Karpas-422 (cell line): ENCODE measurements around the gene PITPNC1. TPM values are rescaled to one million over a fixed set of nuclear protein-coding genes. Genes with fewer than 3 reads are reported as not detected.
"Not testable (repeated sequence)": the region's sequence is repeated elsewhere in the genome, so short reads cannot be mapped to it uniquely, and the experiment has no call there.

ENCODE experiments used
- DNase-seq: peaks from one replicate; pipeline ENCODE4 v3.0.0-alpha.2; 2015
- H2AFZ ChIP-seq: fragments of 200-600 bp; sonication (generic); 2 replicates; pipeline ENCODE4 v1.6.1; 2014; ENCODE audit warnings: antibody characterized with exemption, low read length, mixed read lengths
- H3K27ac ChIP-seq: fragments of 200-600 bp; sonication (generic); 2 replicates; pipeline ENCODE4 v1.5.1; 2014; ENCODE audit warnings: mild to moderate bottlenecking, low read length, moderate library complexity
- H3K27me3 ChIP-seq: fragments of 200-600 bp; sonication (generic); 2 replicates; pipeline ENCODE4 v1.6.1; 2014; ENCODE audit warnings: low read length, mixed read lengths
- H3K36me3 ChIP-seq: fragments of 200-600 bp; sonication (generic); 2 replicates; pipeline ENCODE4 v1.6.1; 2014; ENCODE audit warnings: low read length, mixed read lengths; ENCODE audit not compliant: insufficient read depth
- H3K4me1 ChIP-seq: fragments of 200-600 bp; sonication (generic); 2 replicates; pipeline ENCODE4 v1.6.1; 2014; ENCODE audit warnings: mild to moderate bottlenecking, low read length, mixed read lengths
- H3K4me2 ChIP-seq: fragments of 200-600 bp; sonication (generic); 2 replicates; pipeline ENCODE4 v1.6.1; 2014; ENCODE audit warnings: low read length, low read depth, mild to moderate bottlenecking; ENCODE audit not compliant: poor library complexity, severe bottlenecking
- H3K4me3 ChIP-seq: fragments of 200-600 bp; sonication (generic); 2 replicates; pipeline ENCODE4 v1.5.1; 2014; ENCODE audit warnings: mild to moderate bottlenecking, antibody characterized with exemption, low read length, mixed read lengths
- H3K79me2 ChIP-seq: fragments of 200-600 bp; sonication (generic); 2 replicates; pipeline ENCODE4 v1.6.1; 2014; ENCODE audit warnings: mild to moderate bottlenecking, low read length, mixed read lengths
- H3K9ac ChIP-seq: fragments of 200-600 bp; sonication (generic); 2 replicates; pipeline ENCODE4 v1.6.0; 2014; ENCODE audit warnings: low read length
- H3K9me2 ChIP-seq: fragments of 200-600 bp; sonication (generic), shearing (Covaris generic); replicated peaks from 2 replicates; pipeline ENCODE4 v1.6.0; 2014; ENCODE audit warnings: mild to moderate bottlenecking, low read length, moderate library complexity; ENCODE audit not compliant: insufficient read depth
- H3K9me3 ChIP-seq: fragments of 300-700, 200-600 bp; sonication (generic); 2 replicates; pipeline ENCODE4 v1.6.1; 2014; ENCODE audit warnings: low read length, mixed read lengths
- H4K20me1 ChIP-seq: fragments of 200-600 bp; sonication (generic); 2 replicates; pipeline ENCODE4 v1.6.1; 2014; ENCODE audit warnings: mild to moderate bottlenecking, antibody characterized with exemption, low read length, low read depth; ENCODE audit not compliant: insufficient read depth
- total RNA-seq: library from RNA; depleted of rRNA; stranded (reverse); fragments of >200 nt; shearing (Covaris generic); gene quantifications from 2 replicates; pipeline ENCODE4 v1.2.3, GENCODE V29; 2014; ENCODE audit warnings: low replicate concordance

Gene PITPNC1
- total RNA-seq, 1 experiment from 2014 or later: 3.8 TPM

DNA sequence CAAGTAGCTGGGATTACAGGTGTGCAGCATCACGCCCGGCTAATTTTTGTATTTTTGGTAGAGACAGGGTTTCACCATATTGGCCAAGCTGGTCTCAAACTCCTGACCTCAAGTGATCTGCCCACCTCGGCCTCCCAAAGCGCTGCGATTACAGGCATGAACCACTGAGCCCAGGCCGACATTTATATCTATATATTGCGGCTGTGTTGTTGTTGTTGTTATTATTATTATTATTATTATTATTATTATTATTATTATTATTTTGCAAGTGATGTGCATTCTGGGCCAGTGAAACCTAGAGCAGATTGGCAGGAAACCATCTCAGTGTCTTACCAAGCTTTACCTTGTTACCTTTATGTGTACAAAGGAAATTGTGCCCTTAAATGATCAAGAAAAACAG is 253.8 kb downstream of the PITPNC1 start:
- not testable (repeated sequence) for H3K79me2 ChIP-seq, H4K20me1 ChIP-seq, H3K27me3 ChIP-seq, DNase-seq, H2AFZ ChIP-seq, H3K9ac ChIP-seq, H3K4me2 ChIP-seq, H3K9me3 ChIP-seq, H3K27ac ChIP-seq, H3K4me1 ChIP-seq, H3K4me3 ChIP-seq, H3K36me3 ChIP-seq, H3K9me2 ChIP-seq

DNA sequence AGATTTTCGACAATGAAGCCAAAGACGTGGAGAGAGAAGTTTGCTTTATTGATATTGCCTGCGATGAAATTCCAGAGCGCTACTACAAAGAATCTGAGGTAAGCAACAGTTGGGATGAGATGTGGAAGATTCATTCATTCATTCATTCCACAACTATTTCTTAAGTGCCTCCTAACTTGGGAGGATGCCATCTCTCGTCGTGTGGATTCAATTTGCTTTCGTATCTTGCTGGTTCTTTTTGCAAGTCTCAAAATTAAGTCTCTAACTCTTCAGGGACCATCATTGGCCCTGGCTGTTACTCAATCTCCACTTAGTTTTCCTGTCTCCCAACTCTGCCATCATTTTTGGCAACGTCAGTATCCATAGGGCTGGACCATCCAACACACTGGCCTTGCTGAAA is 255.1 kb downstream of the PITPNC1 start:
- no peaks in the 10 kb centered on the region for H3K4me1 ChIP-seq
- H3K27me3 ChIP-seq: no peaks in the 10 kb centered on the region
- no peak for DNase-seq
- no peaks in the 10 kb centered on the region for H3K36me3 ChIP-seq
- no peak overlapping the region for H2AFZ ChIP-seq
- H3K79me2 ChIP-seq: no peaks in the 10 kb centered on the region
- H3K4me3 ChIP-seq: no peak overlapping the region
- H3K9me2 ChIP-seq: no peaks in the 10 kb centered on the region
- no peak overlapping the region for H3K4me2 ChIP-seq
- H3K9ac ChIP-seq: no peak overlapping the region
- no peak overlapping the region for H3K27ac ChIP-seq
- no peaks in the 10 kb centered on the region for H3K9me3 ChIP-seq
- H4K20me1 ChIP-seq: 0 out of 2 replicates have a peak, but pooled peaks cover 4% of the 10 kb centered on the region

DNA sequence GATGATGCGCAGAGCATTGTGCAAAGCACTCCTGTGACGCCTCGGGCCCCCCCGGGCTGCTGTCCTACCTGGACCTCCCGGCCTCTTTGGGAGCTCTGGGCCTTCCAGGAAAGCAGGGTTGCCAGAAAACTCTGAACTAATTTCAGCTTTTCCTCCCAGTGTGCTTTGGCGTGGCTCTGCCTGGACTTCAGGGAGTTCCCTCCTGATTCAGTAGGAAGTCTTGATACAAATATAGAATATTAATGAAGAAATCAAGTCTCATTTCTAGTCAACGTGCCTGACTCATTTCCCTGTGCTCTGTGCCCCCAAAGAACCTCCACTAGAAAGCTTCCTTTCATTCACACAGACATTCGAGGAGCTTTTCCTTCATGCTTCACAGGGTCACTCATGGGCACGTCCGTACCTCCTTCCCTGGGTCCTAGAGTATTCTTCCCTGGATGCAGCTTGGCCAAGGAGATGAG is 256.7 kb downstream of the PITPNC1 start:
- DNase-seq: no peak
- H3K9ac ChIP-seq: no peak overlapping the region
- no peaks in the 10 kb centered on the region for H4K20me1 ChIP-seq
- no peak overlapping the region for H2AFZ ChIP-seq
- H3K4me1 ChIP-seq: no peaks in the 10 kb centered on the region
- no peak overlapping the region for H3K4me2 ChIP-seq
- no peaks in the 10 kb centered on the region for H3K9me3 ChIP-seq
- H3K79me2 ChIP-seq: no peaks in the 10 kb centered on the region
- H3K27ac ChIP-seq: no peak overlapping the region
- H3K27me3 ChIP-seq: no peaks in the 10 kb centered on the region
- H3K9me2 ChIP-seq: no peaks in the 10 kb centered on the region
- no peak overlapping the region for H3K4me3 ChIP-seq
- H3K36me3 ChIP-seq: no peaks in the 10 kb centered on the region

DNA sequence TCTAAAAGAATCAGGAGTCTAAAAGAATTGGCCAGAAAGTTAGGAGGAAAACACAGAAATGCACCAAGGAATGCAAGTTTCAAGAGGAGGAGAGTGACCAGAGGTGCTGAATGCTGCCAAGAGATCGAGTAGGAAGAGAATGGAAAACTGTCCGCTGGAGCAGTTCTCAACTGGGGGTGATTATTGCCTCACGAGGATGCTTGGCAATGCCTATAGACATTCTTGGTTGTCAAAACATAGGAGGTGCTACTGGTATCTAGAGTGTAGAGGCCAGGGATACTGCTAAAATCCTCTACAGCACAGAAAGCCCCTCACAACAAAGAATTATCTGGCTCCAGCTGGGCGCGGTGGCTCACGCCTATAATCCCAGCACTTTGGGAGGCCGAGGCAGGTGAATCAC is 258.6 kb downstream of the PITPNC1 start:
- no peaks in the 10 kb centered on the region for H3K9me3 ChIP-seq
- no peak for DNase-seq
- no peaks in the 10 kb centered on the region for H4K20me1 ChIP-seq
- no peak overlapping the region for H3K4me2 ChIP-seq
- no peaks in the 10 kb centered on the region for H3K4me1 ChIP-seq
- no peak overlapping the region for H3K9ac ChIP-seq
- no peaks in the 10 kb centered on the region for H3K9me2 ChIP-seq
- H3K27ac ChIP-seq: no peak overlapping the region
- H3K79me2 ChIP-seq: no peaks in the 10 kb centered on the region
- H2AFZ ChIP-seq: no peak overlapping the region
- no peaks in the 10 kb centered on the region for H3K27me3 ChIP-seq
- H3K36me3 ChIP-seq: no peaks in the 10 kb centered on the region
- H3K4me3 ChIP-seq: no peak overlapping the region

DNA sequence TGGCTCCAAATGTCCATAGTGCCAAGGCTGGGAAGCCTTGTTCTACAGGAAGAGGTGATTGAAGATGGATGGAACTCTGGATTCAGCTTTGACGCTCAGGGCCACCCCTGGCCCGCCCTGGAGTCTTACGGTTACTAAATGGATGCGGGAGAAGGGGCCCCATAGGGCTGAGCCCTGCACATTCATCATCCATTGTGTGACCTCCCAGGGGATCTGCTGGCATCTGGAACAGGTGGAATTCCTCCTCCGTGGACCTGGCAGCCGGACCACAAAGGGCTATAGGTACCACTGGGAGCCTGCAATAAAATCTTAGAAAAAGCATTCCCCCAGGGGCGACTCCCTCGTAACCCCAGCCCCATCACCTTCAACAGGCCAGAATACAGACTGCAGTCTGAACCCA is 259.2 kb downstream of the PITPNC1 start:
- Histone ChIP-seq H4K20me1 (no peaks in the 10 kb centered on the region), H3K79me2 (no peaks in the 10 kb centered on the region), H3K4me2 (no peak overlapping the region), H3K9me2 (no peaks in the 10 kb centered on the region), H3K27ac (no peak overlapping the region), H3K27me3 (no peaks in the 10 kb centered on the region), H2AFZ (no peak overlapping the region), H3K4me3 (no peak overlapping the region), H3K9me3 (no peaks in the 10 kb centered on the region), H3K9ac (no peak overlapping the region), H3K4me1 (no peaks in the 10 kb centered on the region), H3K36me3 (no peaks in the 10 kb centered on the region)
- no peak for DNase-seq

DNA sequence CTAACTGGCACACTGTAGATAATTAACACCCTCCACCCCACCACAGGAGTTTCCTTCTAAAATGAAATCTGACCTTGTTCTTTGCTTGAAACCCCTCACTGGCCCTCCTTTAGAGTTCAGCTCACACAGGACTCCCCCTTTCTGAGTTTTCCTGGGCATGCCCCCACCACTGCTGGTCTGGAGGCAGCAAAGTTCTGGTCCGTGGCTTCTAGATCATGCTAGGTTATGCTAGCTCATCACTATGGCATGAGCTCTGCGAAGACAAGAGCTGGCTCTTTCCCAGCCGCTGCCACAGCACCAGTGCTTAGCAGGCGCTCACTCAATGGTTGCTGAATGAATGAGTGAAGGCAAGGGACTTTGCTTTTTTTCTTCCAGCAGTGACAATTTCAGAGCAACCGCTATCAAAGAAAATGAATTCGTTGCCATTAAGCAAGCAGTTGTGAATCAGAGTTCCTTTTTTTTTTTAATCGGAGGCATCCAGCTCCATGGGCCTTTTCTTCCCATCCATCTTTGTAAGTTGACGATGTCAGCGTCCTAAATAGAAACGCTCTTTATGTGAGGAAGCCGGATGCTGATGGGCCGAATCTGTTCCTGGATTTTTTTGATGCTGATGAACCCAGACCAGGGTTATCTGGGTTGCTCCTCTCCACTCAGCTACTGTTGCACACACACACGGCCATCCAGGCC is 259.9 kb downstream of the PITPNC1 start:
- H3K4me2 ChIP-seq: no peak overlapping the region
- no peaks in the 10 kb centered on the region for H3K36me3 ChIP-seq
- H4K20me1 ChIP-seq: no peaks in the 10 kb centered on the region

DNA sequence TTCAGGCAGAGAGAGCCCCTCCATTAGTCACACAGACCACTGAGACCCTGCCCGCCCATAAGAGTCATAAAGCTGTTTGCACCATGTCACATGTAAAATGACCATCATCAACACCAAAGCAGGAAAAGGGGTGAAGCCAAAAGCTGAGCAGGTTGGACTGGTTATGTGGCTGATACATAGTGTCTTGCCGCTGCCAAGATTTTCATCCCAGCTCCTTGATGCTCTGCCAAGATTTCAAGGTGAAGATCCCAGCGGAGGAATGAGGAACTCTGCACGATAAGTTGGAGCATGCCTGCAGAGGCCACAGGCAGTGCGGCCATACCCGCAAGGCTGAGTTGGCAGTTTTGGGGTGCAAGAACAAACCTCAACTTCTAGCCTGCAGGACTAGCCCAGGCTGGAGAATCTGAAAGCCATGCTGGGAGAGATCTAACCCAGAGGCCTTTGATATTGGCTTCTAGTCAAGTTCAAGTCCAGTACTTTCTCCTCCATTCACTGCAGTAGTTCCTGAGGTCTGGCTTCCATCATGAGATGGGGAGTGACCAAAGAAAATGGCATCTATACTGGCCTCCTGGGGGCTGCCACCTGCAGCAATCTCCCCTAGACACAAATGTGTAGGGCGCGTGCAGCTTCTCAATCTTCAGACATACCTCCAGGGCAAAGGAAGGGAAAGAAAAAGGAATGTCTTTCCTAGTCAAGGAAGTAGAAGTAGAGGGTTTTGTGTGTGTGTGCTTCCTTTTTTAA is 261.0 kb downstream of the PITPNC1 start:
- Histone ChIP-seq H3K4me2 (no peak overlapping the region), H4K20me1 (no peaks in the 10 kb centered on the region), H3K9me2 (no peaks in the 10 kb centered on the region), H3K4me3 (no peak overlapping the region), H3K79me2 (no peaks in the 10 kb centered on the region), H3K27me3 (no peaks in the 10 kb centered on the region), H3K36me3 (no peaks in the 10 kb centered on the region), H3K27ac (no peak overlapping the region), H3K9ac (no peak overlapping the region), H3K4me1 (no peaks in the 10 kb centered on the region), H3K9me3 (no peaks in the 10 kb centered on the region), H2AFZ (no peak overlapping the region)
- no peak for DNase-seq

More for the DNA sequence above, 259.9 kb downstream of the PITPNC1 start:
- Histone ChIP-seq H3K27me3 (no peaks in the 10 kb centered on the region), H3K79me2 (no peaks in the 10 kb centered on the region), H2AFZ (no peak overlapping the region), H3K4me1 (no peaks in the 10 kb centered on the region), H3K27ac (no peak overlapping the region), H3K9ac (no peak overlapping the region), H3K9me2 (no peaks in the 10 kb centered on the region), H3K9me3 (no peaks in the 10 kb centered on the region), H3K4me3 (no peak overlapping the region)
- DNase-seq: no peak

DNA sequence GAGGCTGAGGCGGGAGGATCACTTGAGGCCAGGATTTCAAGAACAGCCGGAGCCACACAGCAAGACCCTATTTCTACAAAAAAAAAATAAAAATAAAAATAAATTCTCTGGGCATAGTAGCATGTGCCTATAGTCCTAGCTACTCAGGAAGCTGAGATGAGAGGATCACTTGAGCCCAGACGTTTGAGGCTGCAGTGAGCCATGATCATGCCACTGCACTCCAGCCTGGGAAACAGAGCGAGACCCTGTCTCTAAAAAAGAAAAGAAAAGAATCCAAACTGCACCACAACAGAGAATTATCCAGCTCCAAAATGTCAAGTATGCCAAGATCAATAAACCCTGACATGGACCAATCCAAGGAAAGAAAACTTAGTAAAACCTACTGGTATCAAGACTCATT is 261.8 kb downstream of the PITPNC1 start:
- Histone ChIP-seq H3K9ac (no peak overlapping the region), H3K4me1 (no peaks in the 10 kb centered on the region), H2AFZ (no peak overlapping the region), H3K4me2 (no peak overlapping the region), H4K20me1 (no peaks in the 10 kb centered on the region), H3K27ac (no peak overlapping the region), H3K9me2 (no peaks in the 10 kb centered on the region), H3K79me2 (no peaks in the 10 kb centered on the region), H3K36me3 (no peaks in the 10 kb centered on the region), H3K9me3 (no peaks in the 10 kb centered on the region), H3K27me3 (no peaks in the 10 kb centered on the region), H3K4me3 (no peak overlapping the region)
- DNase-seq: no peak
